COLO829 (cell line): ENCODE measurements around the gene TBC1D7.

Experiments
- DNase-seq: peaks from one replicate; pipeline ENCODE4 v3.0.0; 2012; ENCODE audit warnings: low spot score

The TBC1D7 gene

DNA sequence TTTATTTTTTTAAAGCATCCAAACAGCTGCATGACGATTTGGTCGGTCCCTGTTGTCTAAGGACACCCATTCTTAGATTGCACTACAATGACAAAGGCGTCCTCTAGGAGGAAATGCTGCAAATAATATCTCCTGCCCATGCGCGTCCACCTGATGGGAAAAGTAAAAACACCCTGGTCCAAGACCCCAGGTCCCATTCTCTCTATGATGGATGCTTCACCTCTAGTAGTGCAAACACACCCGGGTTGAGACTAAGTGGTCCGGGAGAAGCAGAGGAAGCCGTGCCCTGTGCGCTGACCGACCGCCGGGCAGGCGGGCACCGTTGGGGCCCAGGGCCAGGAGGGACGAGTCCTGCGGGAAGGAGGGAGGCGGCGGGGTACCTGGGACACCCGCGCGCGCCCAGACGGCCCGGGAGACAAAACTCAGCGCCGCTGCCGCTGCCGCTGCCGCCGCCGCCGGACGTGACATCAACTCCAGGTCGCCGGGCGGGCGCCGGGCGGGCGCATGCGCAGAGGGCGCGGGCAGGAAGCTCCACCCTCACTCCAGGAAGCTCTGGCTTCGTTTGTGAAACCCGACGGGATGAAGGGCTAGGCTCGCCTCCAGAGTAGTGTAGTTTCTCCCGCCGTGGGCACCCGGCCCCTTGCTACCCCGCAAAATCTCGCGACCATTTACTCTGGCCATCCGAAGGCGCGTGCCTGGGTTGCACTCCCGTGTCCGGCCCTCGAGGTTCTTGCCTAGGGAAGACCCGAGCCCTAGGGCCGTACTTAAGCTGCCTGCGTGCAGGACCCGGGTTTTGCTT, at the start of gene TBC1D7:
Gene TBC1D7, minus strand, starts transcription at position 462 of the 799 bp plus-strand sequence. CDS start 1,639 bp downstream, outside the sequence.
- DNase-seq, result peak; percentile 94

DNA sequence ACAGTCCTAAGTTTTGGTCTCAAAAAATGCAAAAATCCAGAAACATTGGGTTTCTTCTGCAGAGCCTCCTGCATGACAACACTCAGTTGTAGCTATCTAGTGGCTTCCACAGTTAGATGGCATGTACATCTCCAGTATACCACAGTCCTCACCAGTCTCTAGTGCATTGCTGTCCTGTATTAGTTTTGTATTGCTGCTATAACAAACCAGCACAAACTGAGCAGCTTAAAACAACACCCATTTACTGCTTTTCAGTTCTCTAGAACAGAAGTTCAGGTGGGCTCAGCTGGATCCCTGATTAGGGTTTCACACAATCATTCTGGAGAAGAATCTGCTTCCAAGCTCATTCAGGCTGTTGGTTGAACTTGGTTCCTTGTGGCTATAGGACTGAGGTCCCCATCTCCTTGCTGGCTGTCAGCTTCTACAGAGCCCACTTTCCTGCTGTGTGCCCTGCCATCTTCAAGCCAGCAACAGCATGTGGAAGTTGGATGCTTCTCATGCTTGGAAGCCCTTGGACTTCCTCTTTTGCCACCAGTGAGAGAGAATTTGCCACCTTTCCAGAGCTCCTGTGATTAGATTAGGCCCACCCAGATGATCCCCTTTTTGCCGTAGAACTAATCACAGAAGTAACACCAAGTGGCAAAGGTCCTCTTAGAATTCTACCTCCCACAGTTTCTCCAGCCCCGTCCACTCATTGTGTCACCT, 48.9 kb upstream of the TBC1D7 start:
- no peak for DNase-seq

DNA sequence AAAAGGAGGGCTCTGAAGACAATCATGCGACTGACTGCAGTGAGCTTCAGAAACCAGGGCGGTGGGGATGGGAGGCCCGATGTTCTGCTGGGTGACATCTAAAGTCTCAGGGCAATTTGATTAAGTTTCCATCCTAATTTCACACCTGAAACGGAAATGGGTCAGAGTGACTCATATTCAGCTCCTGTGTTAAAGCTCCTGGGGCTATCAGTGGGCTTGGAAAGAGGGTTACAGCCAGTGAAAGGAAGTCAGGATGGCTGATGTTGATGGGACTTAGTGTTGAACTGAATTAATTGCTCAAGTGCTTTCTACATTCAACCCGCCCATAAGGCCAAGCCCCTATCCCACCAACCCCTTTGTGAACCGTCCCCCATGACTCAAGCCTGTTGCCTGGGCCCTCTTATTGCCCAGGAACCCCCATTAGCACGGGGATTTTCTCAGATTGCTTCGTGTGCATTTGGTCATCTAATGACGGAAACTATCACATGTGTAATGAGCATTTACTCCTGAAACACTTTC, 47.1 kb upstream of the TBC1D7 start:
- no peak for DNase-seq

DNA sequence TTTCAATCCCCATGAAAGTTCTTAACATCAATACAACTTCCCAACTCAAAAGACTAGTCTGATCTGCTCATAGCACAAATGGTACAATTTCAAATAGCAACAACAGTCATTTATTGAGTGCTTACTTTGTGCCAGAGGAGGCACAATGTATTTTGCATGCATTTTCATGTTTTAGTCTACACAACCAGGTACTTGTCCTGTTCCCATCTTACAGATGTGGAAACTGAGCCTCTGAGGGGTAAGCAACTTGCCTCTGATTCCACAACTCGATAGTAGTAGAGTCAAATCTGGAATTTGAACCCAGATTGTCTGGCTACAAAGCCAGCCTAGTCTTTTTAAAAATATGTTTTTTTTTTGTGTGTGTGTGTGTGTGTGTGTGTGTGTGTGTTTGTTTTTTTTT, 45.6 kb upstream of the TBC1D7 start:
- no peak for DNase-seq

DNA sequence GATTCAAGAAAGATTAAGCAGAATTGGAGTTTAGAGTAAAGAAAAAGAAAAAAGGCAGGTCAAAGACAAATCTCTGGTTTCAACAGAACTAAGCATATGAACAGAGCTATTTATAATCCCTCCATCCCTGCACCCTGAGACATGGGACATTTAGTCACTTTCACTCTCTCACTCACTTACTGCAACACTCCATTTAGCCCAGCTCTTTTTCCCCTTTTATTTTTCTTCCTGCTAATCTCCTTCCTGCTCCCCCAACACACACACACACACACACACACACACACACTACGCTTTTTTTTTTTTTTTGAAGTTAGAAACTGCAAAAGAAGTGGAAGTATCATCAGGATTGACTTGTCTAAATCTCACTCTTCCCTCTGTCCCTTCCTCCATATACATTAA, 45.1 kb upstream of the TBC1D7 start:
- no peak for DNase-seq

DNA sequence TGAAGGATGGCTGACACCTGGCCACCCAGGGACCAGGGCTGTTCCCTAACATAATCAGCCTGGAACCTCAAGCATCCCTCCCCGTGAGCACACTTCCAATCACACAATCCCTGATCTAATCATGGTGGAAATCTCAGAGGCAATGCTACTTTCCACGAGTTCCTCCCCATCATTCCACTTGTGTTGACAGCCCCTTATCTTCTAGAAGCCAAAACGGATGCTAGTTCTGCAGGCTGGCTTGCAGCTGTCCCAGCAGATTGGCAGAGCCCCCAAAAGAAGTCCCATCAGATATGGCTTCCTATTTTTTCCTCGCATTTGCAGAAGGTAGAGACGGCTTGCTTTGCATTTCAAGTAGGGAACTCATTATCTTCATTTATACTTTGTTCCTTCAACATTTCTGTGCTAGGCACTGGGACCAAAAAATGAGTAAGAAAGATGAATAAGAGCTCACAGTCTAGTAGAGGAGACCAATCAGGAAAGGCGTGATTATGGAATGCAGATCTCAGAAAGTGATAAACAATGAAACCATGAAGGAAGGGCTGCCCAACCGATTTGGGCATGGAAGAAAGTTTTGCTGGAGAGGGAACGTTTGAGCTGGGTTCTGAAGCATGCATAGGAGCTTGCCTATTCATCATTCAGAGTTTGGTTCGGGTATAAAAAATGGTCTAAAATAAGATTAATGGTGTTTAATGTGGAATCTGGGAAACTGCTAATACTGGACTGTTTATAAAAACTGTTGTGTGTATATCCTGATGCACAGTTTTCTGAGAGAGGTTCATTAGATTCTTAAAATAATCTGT, 44.6 kb upstream of the TBC1D7 start:
- no peak for DNase-seq

DNA sequence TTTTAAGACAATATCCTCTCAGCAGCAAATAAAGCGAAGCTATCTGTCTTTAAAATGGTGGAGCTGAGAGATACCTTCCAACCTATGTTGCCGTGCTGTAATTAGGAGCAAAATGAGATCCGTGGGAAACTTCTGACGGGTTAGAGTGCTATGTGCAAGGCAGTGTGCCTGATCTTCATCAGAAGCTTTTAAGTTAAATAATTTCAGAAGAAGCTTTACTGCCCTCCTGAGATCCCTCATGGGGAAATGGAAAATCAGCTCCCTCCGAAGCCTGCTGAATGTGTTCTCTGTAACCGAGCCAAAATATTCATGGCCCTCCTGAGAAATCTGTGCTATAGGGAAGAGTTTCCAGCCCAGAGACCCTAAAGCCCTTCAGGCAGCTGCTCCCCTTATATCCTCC, 43.7 kb upstream of the TBC1D7 start:
- DNase-seq, result no peak

DNA sequence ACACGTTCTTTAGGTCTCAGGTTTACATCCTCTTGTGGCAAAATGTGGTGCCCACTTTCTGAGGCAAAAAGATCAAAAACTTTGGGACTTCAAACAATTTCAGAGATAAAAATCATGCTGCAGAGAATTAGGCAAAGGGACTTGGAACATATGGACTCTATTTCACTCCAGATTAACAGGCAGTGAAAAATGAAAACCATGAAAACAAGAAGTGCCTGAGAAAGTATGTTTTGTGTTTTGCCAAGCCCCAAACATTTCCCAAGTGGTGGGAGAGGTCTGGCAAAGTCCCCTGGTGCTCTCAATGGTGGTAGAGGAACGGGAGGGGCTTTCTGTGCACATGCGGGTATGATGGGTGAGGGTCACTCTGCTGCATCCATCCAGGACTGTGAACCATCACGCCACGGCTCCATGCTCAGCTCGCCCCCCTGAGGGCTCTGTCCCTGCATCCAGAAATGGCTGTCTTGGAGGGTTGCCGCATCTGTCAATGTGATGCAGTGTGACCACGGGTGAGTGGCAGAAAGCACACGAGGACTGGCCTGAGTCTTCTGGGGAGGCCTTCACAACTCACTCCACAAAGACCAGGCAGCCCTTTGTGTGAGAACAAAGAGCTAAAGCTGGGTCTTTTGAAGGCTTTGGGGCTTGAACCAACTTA, 43.2 kb upstream of the TBC1D7 start:
- DNase-seq, result no peak

DNA sequence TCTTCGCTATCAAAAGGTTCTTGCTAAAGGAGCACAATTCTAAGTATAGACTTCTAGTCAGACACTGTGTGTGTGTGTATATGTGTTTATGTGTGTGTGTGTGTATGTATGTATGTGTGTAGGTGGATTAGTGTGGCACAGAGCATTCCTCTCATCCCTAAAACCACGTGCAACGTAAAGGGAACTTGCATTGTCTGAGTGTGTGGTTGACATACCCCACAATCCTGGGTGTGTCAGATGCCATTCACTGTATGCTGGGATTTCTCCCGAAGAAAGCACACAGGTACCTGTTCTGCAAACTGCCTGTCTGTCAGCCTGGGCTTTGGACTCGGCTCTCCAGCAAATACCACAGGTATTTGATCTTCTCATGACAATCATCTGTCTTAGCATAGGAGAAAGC, 42.3 kb upstream of the TBC1D7 start:
- DNase-seq, result no peak

DNA sequence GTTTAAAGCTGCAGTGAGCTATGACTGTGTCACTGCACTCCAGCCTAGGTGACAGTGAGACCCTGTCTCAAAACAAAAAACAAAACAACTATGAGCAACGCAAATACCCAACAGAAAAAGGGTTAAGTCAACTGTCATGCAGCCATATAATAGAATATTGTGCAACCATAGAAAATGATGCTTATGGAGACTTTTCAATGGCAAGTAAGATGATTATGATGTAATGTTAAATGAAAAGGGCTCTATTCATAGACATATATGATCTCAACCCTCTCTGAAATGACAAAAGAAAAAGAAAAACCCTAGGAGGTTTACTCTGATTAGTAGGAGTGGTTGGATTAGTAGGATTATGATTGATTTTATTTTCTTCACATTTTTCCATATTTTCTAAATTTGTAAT, 41.3 kb upstream of the TBC1D7 start:
- no peak for DNase-seq

DNA sequence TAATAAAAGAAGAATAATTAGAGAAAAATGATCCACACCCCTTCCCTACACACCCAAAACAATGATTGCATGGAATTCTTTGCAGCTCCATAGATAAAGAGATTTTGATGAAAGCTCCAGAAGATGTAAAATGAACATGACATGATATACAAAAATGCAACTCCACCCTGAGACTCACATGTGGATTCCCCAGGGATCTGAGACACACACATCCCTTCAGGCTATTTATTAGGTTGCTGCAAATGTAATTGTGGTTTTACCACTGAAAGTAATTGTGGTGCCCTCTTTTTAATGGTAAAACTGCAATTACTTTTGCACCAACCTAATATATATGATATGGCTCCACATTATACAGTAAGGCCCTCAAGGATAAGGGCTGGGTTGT, 40.4 kb upstream of the TBC1D7 start:
- peak; percentile 63 for DNase-seq

DNA sequence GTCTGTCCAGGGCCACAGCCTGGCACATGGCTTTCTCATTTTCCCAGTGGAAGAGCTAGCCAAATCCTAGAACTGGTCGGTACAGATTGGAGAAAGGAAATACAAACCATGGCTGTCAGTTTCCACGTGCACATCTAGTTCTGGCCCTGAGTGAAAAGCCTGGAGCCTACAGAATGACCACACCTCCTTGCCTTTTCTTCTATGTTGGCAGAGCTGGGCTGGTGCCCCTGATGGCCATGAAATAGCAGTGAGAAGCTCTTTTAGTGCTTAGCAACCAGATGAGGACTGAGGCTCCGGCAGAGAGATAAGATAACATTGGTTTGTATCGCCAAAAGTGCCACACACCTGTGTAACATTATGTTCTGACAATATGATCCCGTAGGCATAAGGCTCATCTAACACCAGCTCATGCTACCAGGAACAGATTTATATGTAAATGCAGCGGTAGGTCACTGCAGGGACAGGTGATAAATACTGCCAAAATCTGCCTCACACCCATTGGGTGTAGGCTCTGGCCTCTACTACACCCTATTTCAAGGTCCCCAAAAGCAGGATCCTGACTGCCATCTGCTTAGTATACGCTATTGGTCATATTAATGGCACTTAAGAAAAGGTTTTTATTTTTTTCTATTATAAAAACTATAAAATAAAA, 39.9 kb upstream of the TBC1D7 start:
- no peak for DNase-seq

DNA sequence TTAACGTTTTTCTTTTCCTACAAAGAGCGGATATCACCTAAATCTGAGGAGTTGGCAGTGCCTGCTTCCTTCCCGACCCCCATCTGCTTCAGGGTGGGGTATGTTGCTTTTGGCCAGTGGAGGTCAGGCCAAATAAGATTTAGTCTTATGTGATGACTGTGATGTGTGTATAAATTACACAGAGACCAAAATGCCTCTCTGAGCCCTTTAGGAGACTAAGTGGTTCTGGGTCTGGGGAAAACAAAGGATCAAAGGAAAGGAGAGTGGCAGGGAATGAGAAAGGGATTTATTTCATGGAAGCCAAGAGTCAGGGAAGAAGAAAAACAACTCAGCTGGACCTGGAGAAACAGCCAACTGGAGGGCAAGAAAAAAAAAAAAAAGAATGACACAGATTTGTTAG, 39.1 kb upstream of the TBC1D7 start:
- no peak for DNase-seq

DNA sequence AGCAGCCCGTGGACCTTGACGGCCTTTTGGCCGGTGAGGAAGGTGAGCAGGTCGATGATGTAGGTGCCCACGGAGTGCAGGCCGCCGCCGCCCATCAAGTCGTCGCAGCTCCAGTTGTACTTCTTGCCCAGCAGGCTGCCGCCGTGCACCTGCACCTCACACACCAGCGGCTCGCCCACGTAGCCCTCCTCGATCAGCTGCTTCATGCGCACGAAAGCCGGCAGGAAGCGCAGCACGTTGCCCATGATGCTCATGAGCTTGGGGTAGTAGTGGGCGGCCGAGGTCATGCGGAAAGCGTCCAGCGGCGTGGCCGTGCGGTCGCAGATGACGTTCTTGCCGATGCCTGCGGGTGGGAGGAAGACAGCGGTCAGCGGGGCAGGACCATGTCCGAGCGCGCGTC, 37.0 kb upstream of the TBC1D7 start:
- DNase-seq, result no peak

DNA sequence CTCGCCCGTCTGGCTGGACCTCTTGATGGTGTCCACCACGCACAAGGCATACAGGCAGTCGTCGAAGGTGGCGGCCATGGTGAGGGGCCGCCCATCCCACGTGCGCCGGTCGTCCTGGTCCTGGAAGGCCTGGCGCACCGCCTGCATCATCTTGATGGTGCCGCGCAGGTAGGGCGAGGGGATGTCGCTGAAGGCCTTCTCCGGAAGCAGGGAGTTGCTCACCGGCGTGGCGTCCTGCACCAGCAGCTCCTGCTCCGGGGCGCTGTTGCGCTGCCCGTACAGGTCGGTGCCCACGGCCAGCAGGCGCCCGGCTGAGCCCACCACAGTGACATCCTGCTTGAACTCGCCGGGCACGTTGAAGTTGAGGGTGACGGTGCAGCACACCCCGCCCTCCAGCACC, 36.5 kb upstream of the TBC1D7 start:
- no peak for DNase-seq

DNA sequence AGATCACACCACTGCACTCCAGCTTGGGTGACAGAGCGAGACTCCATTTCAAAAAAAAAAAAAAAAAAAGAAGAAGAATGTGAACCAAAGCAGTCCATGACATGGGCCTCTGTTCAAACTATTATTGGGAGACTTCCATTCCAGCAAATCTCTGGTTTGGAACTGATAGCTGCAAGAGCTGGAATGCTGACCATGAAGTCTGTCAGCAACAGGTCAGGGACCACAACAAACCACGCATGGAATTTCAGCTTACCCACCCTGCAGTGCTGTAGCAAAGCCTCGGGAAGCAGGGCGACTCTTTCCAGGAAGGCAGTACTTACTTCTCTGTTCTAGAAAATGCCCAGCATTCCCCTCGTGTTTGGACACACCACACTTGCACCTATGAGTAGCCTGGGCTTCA, 34.1 kb upstream of the TBC1D7 start:
- DNase-seq, result no peak

DNA sequence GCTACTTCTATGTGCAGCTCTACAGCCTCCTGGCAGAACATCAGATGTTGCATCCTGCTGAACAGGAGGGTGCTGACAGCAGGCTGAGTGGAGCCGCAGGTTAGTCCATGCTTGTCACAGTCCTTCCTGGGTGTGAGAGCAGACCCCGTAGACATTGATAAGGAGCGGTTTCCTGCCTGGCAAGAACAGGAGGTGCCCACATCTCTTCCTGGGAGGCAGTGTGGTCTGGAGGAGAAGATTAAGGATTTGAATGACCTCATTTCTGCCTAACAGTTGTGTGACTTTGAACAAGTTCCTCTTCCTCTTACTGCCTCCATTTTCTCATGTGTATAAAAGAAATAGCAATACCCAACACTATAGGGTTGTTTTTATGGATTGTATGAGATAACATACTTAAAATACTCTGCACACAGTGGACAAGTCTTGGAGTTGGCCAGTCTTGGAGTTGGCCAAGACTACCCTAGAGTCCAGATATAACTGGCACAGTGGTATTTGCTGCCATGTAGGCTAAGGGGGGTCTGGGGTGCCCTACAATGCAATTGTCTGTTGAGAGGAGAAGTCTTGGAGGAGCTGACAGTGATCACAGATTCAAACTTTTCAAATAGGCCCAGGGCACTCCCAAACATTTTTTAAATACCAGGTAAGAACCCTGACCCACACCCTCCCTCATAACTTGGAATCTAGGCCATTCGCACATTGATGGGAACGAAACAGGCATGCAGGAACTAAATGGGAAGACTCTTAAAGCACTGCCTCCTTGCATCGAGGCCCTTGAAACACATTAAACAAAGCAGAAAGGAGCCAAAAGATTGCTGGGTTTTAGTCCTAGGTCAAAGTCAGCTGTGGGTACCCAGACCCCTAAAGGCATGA, 32.6 kb upstream of the TBC1D7 start:
- DNase-seq, result no peak

DNA sequence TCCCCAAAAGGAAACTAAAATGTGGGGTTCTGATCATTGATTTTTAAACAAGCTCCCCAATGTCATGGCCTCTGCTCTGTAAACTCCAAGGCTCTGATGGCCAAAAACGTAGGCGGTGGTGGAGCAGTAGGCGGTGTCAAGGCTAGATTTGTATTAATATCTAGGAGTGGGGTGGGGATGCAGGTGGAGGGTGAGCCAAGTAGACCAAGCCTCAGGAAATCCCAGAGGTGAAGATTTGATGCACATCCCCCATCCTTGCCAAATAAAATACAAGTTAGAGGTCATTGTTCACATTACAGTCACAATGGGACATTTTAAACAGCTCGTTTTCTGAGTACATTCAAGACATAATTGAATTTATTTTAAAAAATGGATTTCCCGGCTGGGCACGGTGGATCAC, 30.9 kb upstream of the TBC1D7 start:
- no peak for DNase-seq

DNA sequence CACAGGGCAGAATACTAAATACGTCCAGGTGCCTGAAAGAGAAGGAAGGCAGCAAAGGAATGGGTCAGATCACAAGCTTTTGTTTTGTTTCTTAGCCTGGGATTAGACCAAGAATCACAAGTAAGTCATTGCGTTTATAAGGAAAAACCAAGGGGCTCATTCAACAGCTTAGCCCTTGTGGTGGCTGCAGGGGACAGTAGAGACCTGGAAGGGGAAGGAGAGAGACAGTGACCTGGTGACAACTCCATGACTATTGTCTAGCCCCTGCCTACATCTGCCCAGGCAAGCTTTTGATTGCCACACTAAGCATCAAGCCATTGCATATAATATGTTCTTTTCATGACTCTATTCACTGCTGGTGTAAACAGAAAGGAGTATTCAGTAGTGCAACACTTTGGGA, 30.2 kb upstream of the TBC1D7 start:
- DNase-seq, result no peak

DNA sequence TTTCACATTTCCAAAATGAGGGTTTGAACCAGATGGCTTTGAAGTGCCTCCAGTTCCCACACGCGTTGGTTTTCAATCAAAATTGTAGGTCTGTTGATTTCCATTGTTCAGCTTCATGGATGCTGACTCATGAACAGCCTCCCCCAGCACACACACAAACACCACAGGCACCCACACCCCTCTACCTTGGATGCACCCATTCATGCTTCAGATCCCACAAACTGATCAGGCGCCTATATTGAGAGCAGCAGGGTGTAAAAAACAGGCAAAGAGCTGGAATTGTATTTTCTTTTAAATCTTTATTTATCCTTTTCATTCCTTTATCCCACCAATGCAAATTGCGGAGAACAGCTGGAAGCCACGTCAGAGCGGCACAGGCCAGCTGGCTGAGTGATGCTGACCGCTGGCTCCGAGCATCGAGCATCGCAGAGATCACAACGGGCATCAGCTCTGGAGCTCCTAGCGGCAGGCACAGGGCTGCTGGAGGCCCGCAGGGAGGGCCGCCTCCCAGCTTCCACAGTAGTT, 29.3 kb upstream of the TBC1D7 start:
- DNase-seq, result no peak
